GM12873 (cell line): ENCODE results near the gene CD4.

ENCODE experiments used
- CTCF ChIP-seq: IDR thresholded peaks from 2 replicates; pipeline ENCODE4 v1.5.1; 2012; ENCODE audit warnings: low read depth, mild to moderate bottlenecking, moderate library complexity, low read length, control low read depth; ENCODE audit not compliant: insufficient read depth; ENCODE audit errors: missing control alignments

The CD4 gene

GRCh38 chr12:6820166-6820565 lies 30.8 kb downstream of the CD4 start:
- no peak for TF ChIP-seq CTCF

GRCh38 chr12:6821591-6822425 lies 32.5 kb downstream of the CD4 start, which contains the start of gene GPR162:
GPR162 (plus strand) TSS chr12:6821821; CDS start chr12:6823899, 2,078 bp downstream.
- TF ChIP-seq CTCF: no peak

GRCh38 chr12:6822426-6823135 lies 33.3 kb downstream of the CD4 start:
- no peak for TF ChIP-seq CTCF

- no peak for TF ChIP-seq CTCF
These were observed 34.1 kb downstream of the CD4 start for GRCh38 chr12:6823182-6824084.

- no peak for TF ChIP-seq CTCF
These were observed 34.9 kb downstream of the CD4 start for GRCh38 chr12:6824085-6824775.

GRCh38 chr12:6824901-6825381 lies 35.6 kb downstream of the CD4 start:
- TF ChIP-seq CTCF: no peak
